Right lobe of liver (tissue), 6 donors: ENCODE results near the gene GFOD1. TPM values are rescaled to one million over a fixed set of nuclear protein-coding genes. Genes with fewer than 3 reads are reported as not detected.

Experiments used
- ATAC-seq, 4 donors: fragments of 200-7000 bp; cut with Tn5 transposase; one replicate each; pipeline ENCODE4 v1.9.1; 2020; ENCODE audit warnings: mild to moderate bottlenecking in 4 of 4, moderate library complexity in 4 of 4
- DNase-seq, 3 donors: peaks; one replicate each; pipeline ENCODE4 v3.0.0-alpha.2; 2020
- H3K27ac ChIP-seq, 3 donors: fragments of 200-600 bp; one replicate each; pipeline ENCODE4 v1.8.0; 2022
- H3K27me3 ChIP-seq, 2 donors: fragments of 200-600 bp; one replicate each; pipeline ENCODE4 v1.8.0; 2022
- H3K36me3 ChIP-seq, 4 donors: fragments of 200-600 bp; sonication (generic) in 1 of 4; one replicate each; pipeline versions ENCODE4 v1.5.1 to v1.8.0; 2017 to 2022; ENCODE audit warnings: control low read depth in 1 of 4
- H3K4me1 ChIP-seq, 4 donors: fragments of 200-600 bp; sonication (generic) in 1 of 4; one replicate each; pipeline versions ENCODE4 v1.5.1 to v1.8.0; 2017 to 2022; ENCODE audit warnings: control low read depth in 1 of 4
- H3K4me3 ChIP-seq, 3 donors: fragments of 200-600 bp; one replicate each; pipeline ENCODE4 v1.8.0; 2022
- H3K9me3 ChIP-seq, 4 donors: fragments of 200-600 bp; sonication (generic) in 1 of 4; one replicate each; pipeline versions ENCODE4 v1.5.1 to v1.8.0; 2017 to 2022; ENCODE audit warnings: control low read depth in 1 of 4
- CTCF ChIP-seq, 4 donors: fragments of 200-600 bp in 3 of 4; fragments of 450-650 bp in 1 of 4; IDR thresholded peaks; one replicate each; pipeline versions ENCODE4 v1.5.1 to v1.8.0; 2016 to 2022; ENCODE audit warnings: antibody characterized with exemption in 4 of 4, mild to moderate bottlenecking in 2 of 4
- POLR2A ChIP-seq: fragments of 450-650 bp; IDR thresholded peaks from one replicate; pipeline ENCODE4 v1.6.1; 2017; ENCODE audit warnings: antibody characterized with exemption, mild to moderate bottlenecking
- WGBS: methylation state at CpG from one replicate; pipeline ENCODE4 v1.1.6; 2018; ENCODE audit warnings: low coverage, low lambda C conversion rate; ENCODE audit not compliant: insufficient coverage; ENCODE audit errors: missing lambda C conversion rate; 5-methylcytosine and 5-hydroxymethylcytosine counted together
- intact Hi-C, 2 donors: fragments of 100-400 bp; cut with DNase I; formaldehyde crosslinking; loops; one replicate each; pipeline versions ENCODE4 v1.11.2 to v1.14.1; 2022
- total RNA-seq, 6 experiments: library from RNA; depleted of rRNA in 2 of 6; stranded (reverse); fragments of >200 nt in 2 of 6; fragmentation: NEBNext Ultra II Directional in 3 of 6; extraction: Animal tissue kit (Norgen Biotek cat#: 25700) in 3 of 6; gene quantifications; one replicate each; pipeline versions ENCODE4 v1.1.0 to v1.2.4, GENCODE V29; 2016 to 2023
- donor health status: DM: no; HTN: yes; CAD: no.
- donor health status: DM: no; HTN: no; CAD: no.
- donor health status: DM: no; HTN: no; CAD: no.
- donor health status: DM: no; HTN: yes; CAD: no.
- donor health status: DM: no; HTN: yes; CAD: no.

GFOD1 gene
- total RNA-seq, 6 experiments from 2014 or later, result 5.4 to 8.5 (median 7.5) TPM

- TF ChIP-seq CTCF (IDR thresholded peaks at IDR 0.05), result peak; percentile 73 to 90 (median 84)
- no peak for TF ChIP-seq POLR2A
- peak in 2 of 3 donors; percentile 76 to 80 for DNase-seq
- H3K9me3 ChIP-seq, result no peaks in the 10 kb centered on the region
- no peaks in the 10 kb centered on the region for H3K27me3 ChIP-seq
- no peaks in the 10 kb centered on the region for H3K36me3 ChIP-seq
- H3K27ac ChIP-seq, result no peak overlapping the region
- peak; percentile 94 to 96 (median 96) for ATAC-seq
- no peak overlapping the region for H3K4me3 ChIP-seq
- intact Hi-C loops, result loop anchor here in 1 of 2 donors (10.0 kb wide), 2 partner anchors 142 to 422 kb away; no protein-coding TSS in a partner anchor
- 35% methylated on average over 11 of the region's 11 CpGs for WGBS
- no peaks in the 10 kb centered on the region for H3K4me1 ChIP-seq
These were observed 150.8 kb downstream of the GFOD1 start for GRCh38 chr6:13336553-13336952.

- Histone ChIP-seq H3K36me3 (no peaks in the 10 kb centered on the region), H3K9me3 (no peaks in the 10 kb centered on the region), H3K27me3 (no peaks in the 10 kb centered on the region), H3K27ac (no peak overlapping the region), H3K4me3 (no peak overlapping the region), H3K4me1 (no peaks in the 10 kb centered on the region)
- intact Hi-C loops, result loop anchor here in 1 of 2 donors (10.0 kb wide), 2 partner anchors 140 to 420 kb away; no protein-coding TSS in a partner anchor
- WGBS, result 45% methylated on average over 3 of the region's 3 CpGs
- ATAC-seq (no peak), DNase-seq (no peak)
- TF ChIP-seq CTCF (IDR thresholded peaks at IDR 0.05), result no peak
- no peak for TF ChIP-seq POLR2A
These were observed 152.4 kb downstream of the GFOD1 start for GRCh38 chr6:13334953-13335352.

- no peaks in the 10 kb centered on the region for H3K27me3 ChIP-seq
- H3K4me1 ChIP-seq, result peaks cover 0 to 4% (median 0%) of the 10 kb centered on the region in 4 donors
- no peak for ATAC-seq
- DNase-seq, result no peak
- intact Hi-C loops, result loop anchor here in 1 of 2 donors (10.0 kb wide), 2 partner anchors 138 to 418 kb away; no protein-coding TSS in a partner anchor
- H3K36me3 ChIP-seq, result no peaks in the 10 kb centered on the region
- no peaks in the 10 kb centered on the region for H3K9me3 ChIP-seq
- no peak overlapping the region for H3K4me3 ChIP-seq
- no peak overlapping the region for H3K27ac ChIP-seq
- 48% methylated on average over 2 of the region's 2 CpGs for WGBS
- TF ChIP-seq POLR2A (no peak), CTCF (IDR thresholded peaks at IDR 0.05) (no peak)
These were observed 155.1 kb downstream of the GFOD1 start for GRCh38 chr6:13332349-13332706.

GRCh38 chr6:13331516-13332348 is 155.7 kb downstream of the GFOD1 start:
- Histone ChIP-seq H3K4me3 (no peak overlapping the region), H3K36me3 (no peaks in the 10 kb centered on the region), H3K27ac (no peak overlapping the region), H3K4me1 (peaks cover 0 to 6% (median 0%) of the 10 kb centered on the region in 4 donors), H3K9me3 (no peaks in the 10 kb centered on the region), H3K27me3 (no peaks in the 10 kb centered on the region)
- intact Hi-C loops, result loop anchor here in 1 of 2 donors (10.0 kb wide), 2 partner anchors 137 to 417 kb away; no protein-coding TSS in a partner anchor
- DNase-seq (no peak), ATAC-seq (peak in 1 of 4 donors; percentile 10)
- TF ChIP-seq CTCF (IDR thresholded peaks at IDR 0.05) (peak; percentile 61 to 77 (median 70)), POLR2A (no peak)
- 42% methylated on average over 13 of the region's 13 CpGs for WGBS
